Activated naive CD8-positive, alpha-beta T cell treated with anti-CD3 and anti-CD28 coated beads for 36 hours (primary cell): ENCODE data around the gene TMED1. TPM values are rescaled to one million over a fixed set of nuclear protein-coding genes. Genes with fewer than 3 reads are reported as not detected.

Source experiments
- DNase-seq: peaks from one replicate; pipeline ENCODE4 v3.0.0; 2021
- H3K27ac Mint-ChIP-seq: one replicate; pipeline ENCODE4 v1.8.0; 2022; ENCODE audit warnings: mild to moderate bottlenecking, moderate library complexity, mixed read lengths
- H3K27me3 Mint-ChIP-seq: one replicate; pipeline ENCODE4 v1.8.0; 2022; ENCODE audit warnings: mild to moderate bottlenecking, mixed read lengths
- H3K36me3 Mint-ChIP-seq: one replicate; pipeline ENCODE4 v1.8.0; 2021; ENCODE audit warnings: mild to moderate bottlenecking, mixed read lengths
- H3K4me1 Mint-ChIP-seq: one replicate; pipeline ENCODE4 v1.8.0; 2021; ENCODE audit warnings: mixed read lengths
- H3K4me3 Mint-ChIP-seq: one replicate; pipeline ENCODE4 v1.8.0; 2022; ENCODE audit warnings: mild to moderate bottlenecking, moderate library complexity, mixed read lengths
- H3K9me3 Mint-ChIP-seq: one replicate; pipeline ENCODE4 v1.8.0; 2022; ENCODE audit warnings: mixed read lengths
- total RNA-seq, 2 experiments: library from RNA; stranded (reverse); gene quantifications; one replicate each; pipeline ENCODE4 v1.2.3, GENCODE V29; 2021

TMED1 gene
- total RNA-seq, 2 experiments from 2014 or later, result 14.3 to 14.8 TPM

GRCh38 chr19:10784257-10784656 is 51.8 kb downstream of the TMED1 start:
- Mint-ChIP-seq H3K36me3 (peaks cover 31% of the 10 kb centered on the region), H3K9me3 (no peaks in the 10 kb centered on the region), H3K27ac (no peak overlapping the region), H3K4me3 (no peak overlapping the region), H3K27me3 (no peaks in the 10 kb centered on the region), H3K4me1 (peaks cover 2% of the 10 kb centered on the region)
- DNase-seq, result no peak

DNA sequence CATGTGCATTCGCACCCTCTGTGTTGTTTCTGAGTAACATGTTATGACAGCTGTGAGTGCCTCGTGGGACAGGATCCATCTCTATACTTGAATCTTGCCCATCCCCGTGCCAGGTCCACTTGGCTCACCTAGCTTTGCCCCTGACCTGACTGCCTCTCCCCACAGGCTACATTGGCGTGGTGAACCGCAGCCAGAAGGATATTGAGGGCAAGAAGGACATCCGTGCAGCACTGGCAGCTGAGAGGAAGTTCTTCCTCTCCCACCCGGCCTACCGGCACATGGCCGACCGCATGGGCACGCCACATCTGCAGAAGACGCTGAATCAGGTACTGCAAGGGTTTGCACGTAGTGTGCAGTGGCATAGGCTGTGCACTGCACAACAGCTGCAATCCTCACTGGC is 53.2 kb downstream of the TMED1 start:
- Mint-ChIP-seq H3K36me3 (peaks cover 27% of the 10 kb centered on the region), H3K4me1 (no peaks in the 10 kb centered on the region), H3K27ac (no peak overlapping the region), H3K4me3 (no peak overlapping the region), H3K9me3 (no peaks in the 10 kb centered on the region), H3K27me3 (no peaks in the 10 kb centered on the region)
- DNase-seq, result no peak

Other genes starting within 250 kb of the TMED1 start
- gene AP1M2, start 248.9 kb downstream of the TMED1 start, total RNA-seq, result not detected
- gene SLC44A2, start 210.7 kb downstream of the TMED1 start, total RNA-seq, result 10 to 100 TPM; 70.6 to 71.6 TPM
- 100 to 1,000 TPM; 500 to 527 TPM for gene ILF3, start 181.9 kb downstream of the TMED1 start, total RNA-seq
- 10 to 100 TPM; 66.6 to 71.5 TPM for gene QTRT1, start 134.8 kb downstream of the TMED1 start, total RNA-seq
- gene DNM2, start 118.1 kb downstream of the TMED1 start, total RNA-seq, result 100 to 1,000 TPM; 127 to 133 TPM
- gene C19orf38, start 12.2 kb upstream of the TMED1 start, total RNA-seq, result 1 to 10 TPM; 1.8 to 2.0 TPM
- 10 to 100 TPM; 85.0 to 86.8 TPM for gene CARM1, start 35.3 kb upstream of the TMED1 start, total RNA-seq
- gene YIPF2, start 92.4 kb upstream of the TMED1 start, total RNA-seq, result 10 to 100 TPM; 22.3 to 24.0 TPM
- gene TIMM29, start 92.6 kb upstream of the TMED1 start, total RNA-seq, result 10 to 100 TPM; 17.6 to 19.0 TPM
- gene SMARCA4, start 124.8 kb upstream of the TMED1 start, total RNA-seq, result 100 to 1,000 TPM; 108 to 109 TPM